Mammary epithelial cell (primary cell): ENCODE measurements around the gene CTNND1.

Source experiments
- CTCF ChIP-seq, 2 donors: IDR thresholded peaks in 1 of 2; conservative IDR thresholded peaks in 1 of 2; 2 replicates each; pipeline ENCODE4 v1.5.1; 2011 to 2012; ENCODE audit warnings: inconsistent platforms in 2 of 2, low read length in 2 of 2, mild to moderate bottlenecking in 2 of 2, control low read depth in 1 of 2, low read depth in 1 of 2; ENCODE audit not compliant: insufficient read depth in 1 of 2; ENCODE audit errors: extremely low read depth in 1 of 2
- EZH2 ChIP-seq: IDR thresholded peaks from 2 replicates; pipeline ENCODE4 v1.6.1; 2012; ENCODE audit warnings: low read length, inconsistent platforms, borderline replicate concordance

DNA sequence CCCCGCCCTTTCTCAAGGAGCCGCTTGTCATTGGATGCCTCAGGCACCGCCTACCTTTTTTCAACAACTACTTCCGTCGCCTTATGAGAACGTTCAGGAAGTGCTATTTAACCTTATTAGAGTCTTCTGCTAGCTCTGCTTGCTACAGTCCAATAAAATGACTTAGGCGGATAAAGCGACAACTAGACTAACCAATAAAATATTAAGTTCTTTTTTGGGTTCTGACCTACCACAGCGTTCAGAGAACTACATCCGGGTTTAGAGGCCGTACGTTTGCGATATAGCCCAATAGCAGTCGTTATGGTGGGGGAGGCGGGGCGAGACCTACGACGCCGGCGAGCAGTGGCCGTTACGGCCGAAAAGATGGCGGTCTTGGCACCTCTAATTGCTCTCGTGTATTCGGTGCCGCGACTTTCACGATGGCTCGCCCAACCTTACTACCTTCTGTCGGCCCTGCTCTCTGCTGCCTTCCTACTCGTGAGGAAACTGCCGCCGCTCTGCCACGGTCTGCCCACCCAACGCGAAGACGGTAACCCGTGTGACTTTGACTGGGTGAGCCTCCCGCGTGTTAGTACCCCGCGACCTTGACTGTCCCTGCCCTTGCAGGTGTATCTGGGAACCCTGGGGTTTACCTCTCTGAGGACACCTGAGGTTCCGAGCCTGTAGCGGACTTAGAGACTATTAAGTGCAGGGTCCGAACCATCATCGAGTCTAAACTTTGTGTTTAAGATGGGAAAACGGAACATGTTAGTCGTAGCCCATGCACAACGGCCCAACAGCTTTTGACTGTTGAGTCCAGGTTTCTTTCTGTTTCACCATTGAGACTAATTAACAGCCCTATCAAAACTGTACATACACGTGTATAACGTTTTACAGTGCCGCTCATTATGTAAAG lies 49.1 kb upstream of the CTNND1 start, which contains the start of gene TMX2:
- no peak for TF ChIP-seq CTCF (conservative IDR thresholded peaks at IDR 0.05 in 1 of 2, IDR thresholded peaks at IDR 0.05 in 1 of 2; ENCODE audit: extremely low read depth in 1 of 2, insufficient read depth in 1 of 2, low read depth in 1 of 2, low read length in 2 of 2)
- TF ChIP-seq EZH2 = no peak
